Neural cell (in vitro differentiated cells): Measurements from ENCODE around the gene GPR3. TPM values are rescaled to one million over a fixed set of nuclear protein-coding genes. Genes with fewer than 3 reads are reported as not detected.
"Not testable (repeated sequence)": the region's sequence is repeated elsewhere in the genome, so short reads cannot be mapped to it uniquely, and the experiment has no call there.

ENCODE experiments used
- H2AFZ ChIP-seq: fragments of 200-600, 300-800 bp; sonication (generic), shearing (Covaris generic); 2 replicates; pipeline ENCODE4 v1.6.0; 2014; ENCODE audit warnings: low read depth, mild to moderate bottlenecking, antibody characterized with exemption, low read length, moderate library complexity
- H3F3A ChIP-seq: fragments of 200-600 bp; shearing (Covaris generic); 2 replicates; pipeline ENCODE4 v1.6.1; 2016; ENCODE audit warnings: mild to moderate bottlenecking, moderate library complexity, mixed read lengths, antibody characterized with exemption, low read length; ENCODE audit not compliant: insufficient read depth, poor library complexity, severe bottlenecking
- H3K27ac ChIP-seq: fragments of 200-600, 300-800 bp; sonication (generic), shearing (Covaris generic); 2 replicates; pipeline ENCODE4 v1.5.1; 2014; ENCODE audit warnings: mild to moderate bottlenecking, low read length, moderate library complexity
- H3K27me3 ChIP-seq: fragments of 300-800, 200-600 bp; sonication (generic), shearing (Covaris generic); 2 replicates; pipeline ENCODE4 v1.6.0; 2014; ENCODE audit warnings: mild to moderate bottlenecking, low read depth, low read length, moderate library complexity; ENCODE audit not compliant: insufficient read depth
- H3K36me3 ChIP-seq: fragments of 300-800, 200-600 bp; sonication (generic), shearing (Covaris generic); 2 replicates; pipeline ENCODE4 v1.5.1; 2014; ENCODE audit warnings: mild to moderate bottlenecking, antibody characterized with exemption, low read length, moderate library complexity; ENCODE audit not compliant: insufficient read depth
- H3K4me2 ChIP-seq: fragments of 300-800, 200-600 bp; sonication (generic), shearing (Covaris generic); 2 replicates; pipeline ENCODE4 v1.6.0; 2014; ENCODE audit warnings: mild to moderate bottlenecking, low read length
- H3K4me3 ChIP-seq: fragments of 300-800, 200-600 bp; sonication (generic), shearing (Covaris generic); 2 replicates; pipeline ENCODE4 v1.5.1; 2014; ENCODE audit warnings: mild to moderate bottlenecking, low read length, moderate library complexity
- H3K79me2 ChIP-seq: fragments of 200-600 bp; shearing (Covaris generic); replicated peaks from 2 replicates; pipeline ENCODE4 v1.6.0; 2014; ENCODE audit warnings: mild to moderate bottlenecking, low read length, moderate library complexity; ENCODE audit not compliant: insufficient read depth
- H3K9ac ChIP-seq: fragments of 300-800, 200-600 bp; sonication (generic), shearing (Covaris generic); 2 replicates; pipeline ENCODE4 v1.6.1; 2016; ENCODE audit warnings: mild to moderate bottlenecking, low read length, mixed read lengths
- H3K9me2 ChIP-seq: fragments of 200-600 bp; shearing (Covaris generic); 2 replicates; pipeline ENCODE4 v1.6.1; 2016; ENCODE audit warnings: mild to moderate bottlenecking, low read length, mixed read lengths; ENCODE audit not compliant: insufficient read depth
- H3K9me3 ChIP-seq: fragments of 200-600, 300-800 bp; sonication (generic), shearing (Covaris generic); 2 replicates; pipeline ENCODE4 v1.6.1; 2016; ENCODE audit warnings: mild to moderate bottlenecking, mixed run types, low read length, moderate library complexity, mixed read lengths
- H4K20me1 ChIP-seq: fragments of 200-600 bp; shearing (Covaris generic); 2 replicates; pipeline ENCODE4 v1.6.1; 2016; ENCODE audit warnings: mild to moderate bottlenecking, mixed run types; ENCODE audit not compliant: insufficient read depth
- CTCF ChIP-seq: fragments of 450-650 bp; IDR thresholded peaks from 2 replicates; pipeline ENCODE4 v1.5.1; 2014; ENCODE audit warnings: antibody characterized with exemption, mild to moderate bottlenecking, moderate library complexity; ENCODE audit not compliant: poor library complexity, severe bottlenecking
- EP300 ChIP-seq: fragments of 450-650 bp; conservative IDR thresholded peaks from 2 replicates; pipeline ENCODE4 v1.6.1; 2014; ENCODE audit warnings: antibody characterized with exemption, mild to moderate bottlenecking, moderate library complexity; ENCODE audit not compliant: poor library complexity, severe bottlenecking
- EZH2 ChIP-seq: fragments of 200-600, 300-800 bp; shearing (Covaris generic), sonication (generic); IDR thresholded peaks from 2 replicates; pipeline ENCODE4 v1.6.1; 2014; ENCODE audit warnings: antibody characterized with exemption, low read length, borderline replicate concordance, mild to moderate bottlenecking; ENCODE audit not compliant: insufficient read depth, poor library complexity, severe bottlenecking
- MXI1 ChIP-seq: fragments of 450-650 bp; conservative IDR thresholded peaks from 2 replicates; pipeline ENCODE4 v1.6.1; 2014; ENCODE audit warnings: antibody characterized with exemption, mild to moderate bottlenecking; ENCODE audit not compliant: poor library complexity, severe bottlenecking
- POLR2AphosphoS5 ChIP-seq: IDR thresholded peaks from 2 replicates; pipeline ENCODE4 v1.6.1; 2012
- RAD21 ChIP-seq: fragments of 450-650 bp; conservative IDR thresholded peaks from 2 replicates; pipeline ENCODE4 v1.6.1; 2014; ENCODE audit warnings: antibody characterized with exemption, mild to moderate bottlenecking, moderate library complexity
- REST ChIP-seq: IDR thresholded peaks from 2 replicates; pipeline ENCODE4 v1.6.1; 2012; ENCODE audit warnings: borderline replicate concordance
- SMC3 ChIP-seq: fragments of 450-650 bp; conservative IDR thresholded peaks from 2 replicates; pipeline ENCODE4 v1.6.1; 2014; ENCODE audit warnings: antibody characterized with exemption, mild to moderate bottlenecking, moderate library complexity; ENCODE audit not compliant: poor library complexity
- TAF1 ChIP-seq: IDR thresholded peaks from 2 replicates; pipeline ENCODE4 v1.6.1; 2012; ENCODE audit warnings: low read depth
- polyA plus RNA-seq: library from polyadenylated mRNA; depleted of rRNA; stranded (reverse); fragments of >200 nt; gene quantifications from 2 replicates; pipeline ENCODE4 v1.2.3, GENCODE V29; 2014

GPR3 gene
- polyA plus RNA-seq, 1 donor from 2014 or later: 0.54 TPM

DNA sequence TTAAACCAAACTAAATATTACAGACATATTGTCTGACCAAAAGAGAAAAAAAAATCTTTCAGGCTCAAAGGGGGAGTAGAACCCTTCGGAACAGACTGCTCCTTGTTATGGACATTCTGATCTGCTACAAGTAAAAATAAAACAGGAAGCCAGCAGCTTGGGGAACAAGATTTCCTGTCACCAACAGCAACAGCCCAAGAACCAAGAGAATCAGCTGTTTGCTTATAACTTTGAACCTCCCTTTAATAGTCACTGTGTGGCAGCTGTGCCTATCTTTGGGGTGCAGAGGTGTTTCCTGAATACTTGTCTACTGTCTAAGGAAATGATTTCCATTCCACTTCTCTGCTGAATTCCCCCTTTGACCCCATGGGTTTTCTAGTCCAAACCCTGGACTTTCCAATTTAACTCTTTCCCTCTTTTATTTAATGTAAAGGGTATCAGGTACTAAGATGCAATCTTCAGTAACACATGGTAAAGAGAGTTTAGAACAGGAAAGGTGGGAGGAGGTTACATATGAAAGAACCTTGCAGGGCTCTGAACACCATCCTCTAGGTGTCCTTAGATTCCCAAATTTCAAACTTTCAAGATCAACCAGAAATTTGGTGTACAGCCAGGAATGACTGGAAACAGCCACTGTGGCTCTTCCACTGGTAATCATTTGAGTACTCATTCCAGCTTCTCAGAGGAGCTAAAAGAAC lies 38.6 kb downstream of the GPR3 start:
- TF ChIP-seq EP300 (no peak), MXI1 (no peak), SMC3 (no peak), CTCF (no peak), EZH2 (no peak), REST (no peak), RAD21 (no peak), POLR2AphosphoS5 (no peak), TAF1 (no peak)
- no peaks in the 10 kb centered on the region for H3K36me3 ChIP-seq
- no peak overlapping the region for H2AFZ ChIP-seq
- H3K4me3 ChIP-seq: no peak overlapping the region
- H3K9ac ChIP-seq: no peak overlapping the region
- H3K9me3 ChIP-seq: no peaks in the 10 kb centered on the region
- no peaks in the 10 kb centered on the region for H3K9me2 ChIP-seq
- no peaks in the 10 kb centered on the region for H3F3A ChIP-seq
- no peak overlapping the region for H3K27ac ChIP-seq
- H3K79me2 ChIP-seq: no peaks in the 10 kb centered on the region
- no peaks in the 10 kb centered on the region for H3K27me3 ChIP-seq
- H3K4me2 ChIP-seq: no peak overlapping the region
- no peaks in the 10 kb centered on the region for H4K20me1 ChIP-seq

- Histone ChIP-seq H3K27me3 (no peaks in the 10 kb centered on the region), H3K9me3 (no peaks in the 10 kb centered on the region), H3K4me3 (no peak overlapping the region), H3K4me2 (no peak overlapping the region), H2AFZ (no peak overlapping the region), H3K36me3 (no peaks in the 10 kb centered on the region), H3K9me2 (no peaks in the 10 kb centered on the region), H3K9ac (no peak overlapping the region), H3K79me2 (no peaks in the 10 kb centered on the region), H3K27ac (no peak overlapping the region), H4K20me1 (no peaks in the 10 kb centered on the region), H3F3A (no peaks in the 10 kb centered on the region)
- TF ChIP-seq POLR2AphosphoS5 (no peak), SMC3 (no peak), EZH2 (no peak), EP300 (no peak), MXI1 (no peak), REST (no peak), TAF1 (no peak), CTCF (no peak), RAD21 (no peak)
Observed at GRCh38 chr1:27431601-27431940, 39.1 kb downstream of the GPR3 start.

GRCh38 chr1:27432725-27433124 lies 40.3 kb downstream of the GPR3 start:
- not testable (repeated sequence) for H3K9me2 ChIP-seq

More at GRCh38 chr1:27432725-27433124, 40.3 kb downstream of the GPR3 start:
- not testable (repeated sequence) for H3K79me2 ChIP-seq, H3K4me2 ChIP-seq, H3K9ac ChIP-seq, H2AFZ ChIP-seq, H3K27me3 ChIP-seq, H3K36me3 ChIP-seq, H3K4me3 ChIP-seq, H3K9me3 ChIP-seq, H3F3A ChIP-seq, H4K20me1 ChIP-seq, H3K27ac ChIP-seq
